HepG2 (cell line): ENCODE results near the gene YWHAQ.

ENCODE experiments used
- HNRNPH1 ChIP-seq: fragments of 200-400 bp; formaldehyde crosslinking; optimal IDR thresholded peaks from 2 replicates; pipeline ENCODE3; 2017; ENCODE audit warnings: mild to moderate bottlenecking, low read depth, low read length
- SOX6 ChIP-seq, 2 experiments: fragments of 450-650 bp in 1 of 2; sonication (generic) in 1 of 2; formaldehyde crosslinking in 1 of 2; IDR thresholded peaks; 2 replicates each; pipeline versions ENCODE4 v1.4.0 to v1.6.1; 2017 to 2020; ENCODE audit warnings: antibody characterized with exemption in 1 of 2, mild to moderate bottlenecking in 1 of 2, missing genetic modification reagents in 1 of 2
- TBX2 ChIP-seq: sonication (generic); formaldehyde crosslinking; IDR thresholded peaks from 2 replicates; pipeline ENCODE4 v1.5.0; 2020; ENCODE audit warnings: missing genetic modification reagents, mild to moderate bottlenecking, borderline replicate concordance
- TOE1 ChIP-seq: sonication (generic); formaldehyde crosslinking; IDR thresholded peaks from 2 replicates; pipeline ENCODE4 v1.4.0; 2020; ENCODE audit warnings: mild to moderate bottlenecking, missing genetic modification reagents
- ZHX1 ChIP-seq: sonication (generic); formaldehyde crosslinking; IDR thresholded peaks from 2 replicates; pipeline ENCODE4 v1.8.1; 2022; ENCODE audit warnings: low read depth, mild to moderate bottlenecking, missing genetic modification reagents
- ZNF609 ChIP-seq: sonication (generic); formaldehyde crosslinking; IDR thresholded peaks from 2 replicates; pipeline ENCODE4 v1.4.0; 2020; ENCODE audit warnings: mild to moderate bottlenecking, missing genetic modification reagents, borderline replicate concordance
- ZNF839 ChIP-seq: sonication (generic); formaldehyde crosslinking; IDR thresholded peaks from 2 replicates; pipeline ENCODE4 v1.4.0; 2020; ENCODE audit warnings: missing genetic modification reagents, mild to moderate bottlenecking, borderline replicate concordance

GRCh38 chr2:9556121-9556743 is 74.6 kb downstream of the YWHAQ start:
- TF ChIP-seq TOE1 (CRISPR knock-in tag) (no peak), HNRNPH1 (no peak), TBX2 (CRISPR knock-in tag) (no peak), ZHX1 (CRISPR knock-in tag) (no peak), ZNF609 (CRISPR knock-in tag) (no peak), ZNF839 (CRISPR knock-in tag) (no peak), SOX6 (IDR thresholded peaks at IDR 0.05) (no peak), SOX6 (CRISPR knock-in tag; IDR thresholded peaks at IDR 0.05) (no peak; the same call in 1 of the 2 replicates)
